Kidney capillary endothelial cell (primary cell): ENCODE results near the gene DNAJC2.
"Not testable (repeated sequence)": the region's sequence is repeated elsewhere in the genome, so short reads cannot be mapped to it uniquely, and the experiment has no call there.

ENCODE experiments used
- DNase-seq: peaks from one replicate; pipeline ENCODE4 v3.0.0-alpha.2; 2018; ENCODE audit warnings: low spot score

DNAJC2 gene

DNA sequence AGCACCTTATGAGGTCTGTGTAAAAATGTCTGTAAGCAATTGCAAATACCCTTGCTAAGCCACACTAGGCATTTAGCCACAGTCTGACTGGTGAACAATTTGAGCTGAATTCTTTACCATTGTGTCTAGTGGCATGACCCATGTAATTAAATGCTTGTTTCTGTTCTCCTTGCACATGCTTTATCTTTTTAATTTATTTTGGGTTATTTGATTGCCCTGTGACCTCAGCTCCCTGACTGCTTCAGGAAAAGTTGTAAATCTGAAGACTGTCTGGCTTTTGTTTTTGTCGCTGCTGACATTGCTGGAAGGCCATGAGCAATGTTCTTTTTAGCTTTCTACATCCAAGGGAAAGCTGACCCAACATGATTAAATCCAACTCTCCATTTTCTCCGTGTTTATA lies 78.3 kb downstream of the DNAJC2 start:
- DNase-seq = not testable (repeated sequence)

DNA sequence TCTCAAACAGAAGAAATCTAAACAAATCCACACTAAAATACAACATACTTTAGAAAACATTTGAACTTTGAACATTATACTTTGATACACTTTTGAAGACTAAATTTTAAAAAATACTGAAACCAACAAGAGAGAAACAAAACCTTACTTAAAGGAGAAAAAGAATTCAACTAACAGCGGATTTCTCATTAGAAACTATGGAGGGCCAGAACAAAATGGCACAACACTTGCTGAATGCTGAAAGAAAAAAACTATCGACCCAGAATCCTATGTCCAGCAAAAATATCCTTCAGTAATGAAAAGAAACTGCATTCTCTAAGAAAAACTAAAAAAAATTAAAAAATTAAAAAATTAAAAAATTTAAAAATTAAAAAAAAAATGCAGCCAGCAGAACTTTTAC lies 80.5 kb downstream of the DNAJC2 start:
- DNase-seq = not testable (repeated sequence)
